GM23248 (cell line): Measurements from ENCODE around the gene HOXD12. TPM values are rescaled to one million over a fixed set of nuclear protein-coding genes. Genes with fewer than 3 reads are reported as not detected.

ENCODE experiments used
- DNase-seq: peaks from one replicate; pipeline ENCODE4 v3.0.0-alpha.2; 2015
- H2AFZ ChIP-seq: fragments of 200-600 bp; sonication (generic); 2 replicates; pipeline ENCODE4 v1.6.1; 2016; ENCODE audit warnings: antibody characterized with exemption
- H3F3A ChIP-seq: fragments of 200-600 bp; sonication (generic); 2 replicates; pipeline ENCODE4 v1.6.1; 2016; ENCODE audit warnings: mild to moderate bottlenecking, antibody characterized with exemption, mixed run types; ENCODE audit not compliant: insufficient read depth
- H3K27ac ChIP-seq: fragments of 200-600 bp; sonication (generic); 2 replicates; pipeline ENCODE4 v1.5.1; 2016; ENCODE audit warnings: mild to moderate bottlenecking
- H3K27me3 ChIP-seq: fragments of 200-600 bp; sonication (generic); replicated peaks from 2 replicates; pipeline ENCODE4 v1.6.1; 2016; ENCODE audit warnings: mild to moderate bottlenecking; ENCODE audit not compliant: insufficient read depth
- H3K36me3 ChIP-seq: fragments of 200-600 bp; sonication (generic); 2 replicates; pipeline ENCODE4 v1.6.1; 2016; ENCODE audit warnings: low read depth, mild to moderate bottlenecking
- H3K4me1 ChIP-seq: fragments of 200-600 bp; sonication (generic); 2 replicates; pipeline ENCODE4 v1.6.1; 2016; ENCODE audit warnings: mild to moderate bottlenecking; ENCODE audit not compliant: insufficient read depth
- H3K4me2 ChIP-seq: fragments of 200-600 bp; sonication (generic); one replicate; pipeline ENCODE4 v1.6.1; 2016; ENCODE audit warnings: mild to moderate bottlenecking; ENCODE audit not compliant: unreplicated experiment
- H3K4me3 ChIP-seq: fragments of 200-600 bp; sonication (generic); 2 replicates; pipeline ENCODE4 v1.5.1; 2016; ENCODE audit warnings: mild to moderate bottlenecking
- H3K79me2 ChIP-seq: fragments of 200-600 bp; sonication (generic); 2 replicates; pipeline ENCODE4 v1.6.1; 2016; ENCODE audit warnings: mild to moderate bottlenecking; ENCODE audit not compliant: insufficient read depth
- H3K9ac ChIP-seq: fragments of 200-600 bp; sonication (generic); 2 replicates; pipeline ENCODE4 v1.6.1; 2016; ENCODE audit warnings: mild to moderate bottlenecking
- H3K9me2 ChIP-seq: fragments of 200-600 bp; sonication (generic); 2 replicates; pipeline ENCODE4 v1.6.1; 2016; ENCODE audit warnings: mixed run types, mild to moderate bottlenecking, moderate library complexity; ENCODE audit not compliant: insufficient read depth
- H3K9me3 ChIP-seq: fragments of 200-600 bp; sonication (generic); one replicate; pipeline ENCODE4 v1.6.1; 2017; ENCODE audit warnings: low read depth
- H4K20me1 ChIP-seq: fragments of 200-600 bp; sonication (generic); 2 replicates; pipeline ENCODE4 v1.6.0; 2016; ENCODE audit not compliant: insufficient read depth
- EZH2 ChIP-seq: fragments of 200-600 bp; sonication (generic); IDR thresholded peaks from 2 replicates; pipeline ENCODE4 v1.6.1; 2018; ENCODE audit warnings: antibody characterized with exemption, mild to moderate bottlenecking; ENCODE audit not compliant: insufficient read depth, poor library complexity, severe bottlenecking
- EZH2phosphoT487 ChIP-seq: fragments of 200-600 bp; sonication (generic); IDR thresholded peaks from 2 replicates; pipeline ENCODE4 v1.6.1; 2018; ENCODE audit warnings: antibody characterized with exemption, moderate library complexity, mild to moderate bottlenecking, low read depth; ENCODE audit not compliant: insufficient read depth
- WGBS, 2 experiments: methylation state at CpG; one replicate each; pipeline ENCODE4 v1.1.6; 2015 to 2017; ENCODE audit warnings: low lambda C conversion rate in 2 of 2, low coverage in 1 of 2; ENCODE audit errors: missing lambda C conversion rate in 2 of 2; 5-methylcytosine and 5-hydroxymethylcytosine counted together
- in situ Hi-C: fragments of 300-500 bp; cut with MboI; formaldehyde crosslinking; loops from 2 replicates; pipeline ENCODE4 v1.15.0; 2020
- polyA plus RNA-seq: library from polyadenylated mRNA; unstranded; fragments of >200 nt; fragmentation: Nextera tagmentation; extraction: Ambion mirVana; gene quantifications from 2 replicates; pipeline ENCODE4 v1.2.1, GENCODE V29; 2016
- total RNA-seq: library from RNA; depleted of rRNA; stranded (reverse); fragments of >200 nt; shearing (Covaris generic); gene quantifications from 2 replicates; pipeline ENCODE4 v1.2.3, GENCODE V29; 2014

The HOXD12 gene
- total and polyA plus RNA-seq, 2 experiments from 2014 or later: 0.19 to 0.22 TPM

GRCh38 chr2:176134035-176134434, 34.4 kb downstream of the HOXD12 start:
- Histone ChIP-seq H3K4me2 (no peak overlapping the region), H3K36me3 (no peaks in the 10 kb centered on the region), H3K27me3 (no peaks in the 10 kb centered on the region), H3F3A (peaks cover 64% of the 10 kb centered on the region), H3K9me3 (no peaks in the 10 kb centered on the region), H3K4me3 (no peak overlapping the region), H2AFZ (no peak overlapping the region), H3K9ac (0 out of 2 replicates have a peak overlapping the region, but pooled peaks have one; percentile 97), H3K27ac (peak overlapping the region; percentile 97), H3K79me2 (peaks cover 91% of the 10 kb centered on the region), H3K9me2 (no peaks in the 10 kb centered on the region), H3K4me1 (peaks cover 32% of the 10 kb centered on the region), H4K20me1 (no peaks in the 10 kb centered on the region)
- in situ Hi-C loops: no loop called here
- 88 to 89% methylated on average over 4 of the region's 4 CpGs for WGBS, 2 experiments
- TF ChIP-seq EZH2phosphoT487 (no peak), EZH2 (no peak)
- DNase-seq: no peak

GRCh38 chr2:176135035-176135440, 35.4 kb downstream of the HOXD12 start:
- no peaks in the 10 kb centered on the region for H3K36me3 ChIP-seq
- peaks cover 96% of the 10 kb centered on the region for H3K79me2 ChIP-seq
- peak; percentile 54 for DNase-seq
- no peaks in the 10 kb centered on the region for H3K27me3 ChIP-seq
- peaks cover 68% of the 10 kb centered on the region for H3F3A ChIP-seq
- H3K27ac ChIP-seq: peak overlapping the region; percentile 96
- peak overlapping the region; percentile 85 for H3K4me3 ChIP-seq
- H3K9me2 ChIP-seq: no peaks in the 10 kb centered on the region
- TF ChIP-seq EZH2 (no peak), EZH2phosphoT487 (no peak)
- in situ Hi-C loops: no loop called here
- 0 out of 2 replicates have a peak overlapping the region, but pooled peaks have one; percentile 64 for H2AFZ ChIP-seq
- H4K20me1 ChIP-seq: no peaks in the 10 kb centered on the region
- H3K4me1 ChIP-seq: peaks cover 36% of the 10 kb centered on the region
- H3K9me3 ChIP-seq: no peaks in the 10 kb centered on the region
- H3K9ac ChIP-seq: peak overlapping the region; percentile 97
- H3K4me2 ChIP-seq: peak overlapping the region; percentile 93

DNA sequence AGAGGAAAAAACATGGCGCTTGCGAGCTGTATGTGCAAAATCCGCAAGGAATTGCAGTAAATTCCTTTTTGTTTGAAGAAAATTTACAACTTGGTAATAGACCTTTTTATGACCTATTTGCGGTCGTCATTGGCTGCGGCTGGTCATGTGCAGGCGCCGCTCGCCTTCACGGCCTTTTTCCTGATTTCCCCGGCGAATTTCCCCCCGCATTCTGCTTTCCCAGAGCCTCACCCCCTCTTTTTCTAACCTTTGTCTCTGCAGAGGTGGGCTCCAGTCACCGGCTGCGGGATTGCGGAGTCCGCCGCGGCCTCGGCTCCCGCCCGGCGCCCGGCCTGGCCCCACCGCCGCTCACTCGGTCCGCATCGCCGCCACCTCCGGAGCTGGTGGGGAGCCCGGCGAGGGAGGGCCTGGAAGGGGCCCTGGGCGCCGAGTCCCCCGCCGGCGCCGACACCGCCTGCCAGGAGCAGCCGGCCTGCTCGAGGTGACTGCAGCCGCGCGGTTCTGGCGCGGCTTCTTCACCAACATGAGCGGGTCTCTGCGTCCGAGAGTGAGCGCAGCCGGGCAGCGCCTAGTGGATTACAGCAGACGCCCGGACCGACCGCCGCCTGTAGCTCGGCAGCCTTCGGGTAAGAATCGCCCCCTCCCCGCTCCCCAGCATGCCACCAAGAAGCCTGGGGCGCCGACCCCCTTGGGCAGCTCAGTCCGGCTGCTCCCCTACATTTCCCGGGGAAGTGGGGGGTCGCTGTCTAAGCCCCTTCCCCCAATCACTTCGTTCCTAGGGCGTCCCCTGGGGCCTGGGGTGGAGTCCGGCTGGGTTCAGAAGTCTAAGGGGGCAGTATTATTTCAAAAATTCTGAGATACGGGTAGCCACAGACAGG, 37.0 kb downstream of the HOXD12 start:
- in situ Hi-C loops: no loop called here
- Histone ChIP-seq H3K27ac (peak overlapping the region; percentile 96), H3K79me2 (peaks cover 98% of the 10 kb centered on the region), H3K4me3 (peak overlapping the region; percentile 85), H3K36me3 (no peaks in the 10 kb centered on the region), H3K9me2 (no peaks in the 10 kb centered on the region), H3F3A (peaks cover 58% of the 10 kb centered on the region), H3K4me2 (peak overlapping the region; percentile 93), H3K9me3 (no peaks in the 10 kb centered on the region), H3K9ac (peak overlapping the region; percentile 97), H3K4me1 (peaks cover 46% of the 10 kb centered on the region), H2AFZ (peak overlapping the region; percentile 64), H4K20me1 (no peaks in the 10 kb centered on the region), H3K27me3 (no peaks in the 10 kb centered on the region)
- TF ChIP-seq EZH2: no peak
- no peak for TF ChIP-seq EZH2phosphoT487
- WGBS, 2 experiments: 1 to 2% methylated on average over 55 to 64 of the region's 71 CpGs
- DNase-seq: peak; percentile 84

- Histone ChIP-seq H3K9me3 (no peaks in the 10 kb centered on the region), H3K27ac (peak overlapping the region; percentile 96), H2AFZ (peak overlapping the region; percentile 64), H3K79me2 (peaks cover 98% of the 10 kb centered on the region), H3F3A (peaks cover 52% of the 10 kb centered on the region), H3K4me1 (peaks cover 46% of the 10 kb centered on the region), H3K36me3 (no peaks in the 10 kb centered on the region), H3K9me2 (no peaks in the 10 kb centered on the region), H3K4me2 (peak overlapping the region; percentile 93), H4K20me1 (no peaks in the 10 kb centered on the region), H3K9ac (peak overlapping the region; percentile 97), H3K27me3 (no peaks in the 10 kb centered on the region), H3K4me3 (peak overlapping the region; percentile 85)
- TF ChIP-seq EZH2 (no peak), EZH2phosphoT487 (no peak)
- WGBS, 2 experiments: 0 to 10% methylated on average over 2 of the region's 2 CpGs
- in situ Hi-C loops: no loop called here
- DNase-seq: no peak
These were observed 37.6 kb downstream of the HOXD12 start for GRCh38 chr2:176137252-176137580.
